ENCODE results near the gene PLA2G4E. TPM values are rescaled to one million over a fixed set of nuclear protein-coding genes. Genes with fewer than 3 reads are reported as not detected.

The PLA2G4E gene
- polyA plus RNA-seq, 4 donors = 0.13 to 0.80 TPM; not detected in 2

DNA sequence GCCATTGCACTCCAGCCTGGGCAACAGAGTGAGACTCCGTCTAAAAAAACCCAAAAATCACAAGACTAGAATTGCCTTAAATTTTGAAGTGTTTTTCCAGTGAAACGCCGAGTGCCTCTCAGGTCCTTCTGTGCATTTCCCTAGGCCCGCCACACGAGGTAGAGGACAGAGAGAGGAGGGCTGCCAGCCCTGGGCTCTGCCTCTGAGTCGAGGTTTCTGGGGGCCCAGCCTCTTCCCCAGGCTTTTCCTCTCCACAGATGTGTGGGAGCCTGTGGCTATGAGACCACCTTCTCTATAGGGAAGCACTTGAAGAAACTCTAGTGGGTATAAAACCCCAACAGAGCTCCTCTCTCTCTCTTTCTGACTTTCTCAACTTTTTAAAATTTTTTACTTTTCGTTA, 37.6 kb downstream of the PLA2G4E start:
- Histone ChIP-seq H3K36me3 (ENCODE audit: control insufficient read depth in 3 of 3, insufficient read depth in 2 of 3, low read depth in 1 of 3, low read length in 3 of 3) (no peaks in the 10 kb centered on the region), H3K27me3 (ENCODE audit: control insufficient read depth in 3 of 3, insufficient read depth in 3 of 3, low read length in 3 of 3) (no peaks in the 10 kb centered on the region), H3K4me1 (ENCODE audit: control insufficient read depth in 3 of 3, insufficient read depth in 2 of 3, low read depth in 1 of 3, low read length in 2 of 3) (peaks cover 0 to 10% (median 1%) of the 10 kb centered on the region in 3 donors), H3K27ac (ENCODE audit: low read depth in 1 of 3, low read length in 2 of 3) (no peak overlapping the region), H3K4me3 (ENCODE audit: low read depth in 1 of 3, low read length in 3 of 3) (no peak overlapping the region), H3K9me3 (ENCODE audit: control insufficient read depth in 2 of 2, insufficient read depth in 1 of 2, low read depth in 1 of 2, low read length in 1 of 2) (no peaks in the 10 kb centered on the region)
- FAIRE-seq (no peak), DNase-seq (no peak)
- 73 to 82% (median 78%) methylated on average over 6 to 7 of the region's 7 CpGs for whole genome bisulfite sequencing, 3 donors

DNA sequence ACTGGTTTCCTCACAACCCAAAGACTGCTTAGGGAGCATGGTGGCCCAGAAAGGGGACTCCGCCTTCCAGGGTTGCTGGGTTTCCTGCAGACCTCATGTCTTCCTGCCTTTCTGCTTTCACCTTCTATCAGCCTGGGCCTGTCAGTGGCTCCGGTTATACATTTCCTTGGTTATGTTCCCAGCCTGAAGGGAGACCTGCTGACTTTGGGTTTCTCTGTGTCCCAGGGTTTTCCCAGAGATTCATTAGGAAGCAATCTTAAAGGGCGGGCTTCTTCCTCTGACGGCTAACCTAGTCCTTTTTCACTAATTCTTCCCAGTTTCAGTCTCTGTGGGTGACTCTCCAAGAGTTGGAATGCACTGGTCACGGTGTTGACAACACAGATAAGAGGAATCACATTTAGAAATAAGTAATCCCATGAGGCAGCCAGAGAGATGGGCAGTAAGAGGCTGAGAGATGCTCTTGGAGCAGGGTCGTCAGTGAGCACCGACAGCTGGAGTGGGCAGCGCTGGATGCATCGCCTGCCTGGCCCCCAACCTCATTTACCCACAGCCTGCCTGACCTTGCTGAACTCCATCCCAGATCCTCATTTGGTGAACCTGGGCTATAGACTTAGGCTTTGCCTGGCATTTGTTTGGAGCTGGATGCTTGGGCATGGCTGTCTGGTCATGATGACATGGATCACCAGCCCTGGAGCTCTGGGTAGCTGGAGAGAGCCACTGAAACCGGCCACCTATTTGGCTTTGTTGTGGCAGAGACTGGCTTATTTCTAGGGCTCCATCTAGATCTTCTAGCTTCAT, 38.5 kb downstream of the PLA2G4E start:
- no peak for FAIRE-seq
- H3K27ac ChIP-seq (ENCODE audit: low read depth in 1 of 3, low read length in 2 of 3) = no peak overlapping the region

DNA sequence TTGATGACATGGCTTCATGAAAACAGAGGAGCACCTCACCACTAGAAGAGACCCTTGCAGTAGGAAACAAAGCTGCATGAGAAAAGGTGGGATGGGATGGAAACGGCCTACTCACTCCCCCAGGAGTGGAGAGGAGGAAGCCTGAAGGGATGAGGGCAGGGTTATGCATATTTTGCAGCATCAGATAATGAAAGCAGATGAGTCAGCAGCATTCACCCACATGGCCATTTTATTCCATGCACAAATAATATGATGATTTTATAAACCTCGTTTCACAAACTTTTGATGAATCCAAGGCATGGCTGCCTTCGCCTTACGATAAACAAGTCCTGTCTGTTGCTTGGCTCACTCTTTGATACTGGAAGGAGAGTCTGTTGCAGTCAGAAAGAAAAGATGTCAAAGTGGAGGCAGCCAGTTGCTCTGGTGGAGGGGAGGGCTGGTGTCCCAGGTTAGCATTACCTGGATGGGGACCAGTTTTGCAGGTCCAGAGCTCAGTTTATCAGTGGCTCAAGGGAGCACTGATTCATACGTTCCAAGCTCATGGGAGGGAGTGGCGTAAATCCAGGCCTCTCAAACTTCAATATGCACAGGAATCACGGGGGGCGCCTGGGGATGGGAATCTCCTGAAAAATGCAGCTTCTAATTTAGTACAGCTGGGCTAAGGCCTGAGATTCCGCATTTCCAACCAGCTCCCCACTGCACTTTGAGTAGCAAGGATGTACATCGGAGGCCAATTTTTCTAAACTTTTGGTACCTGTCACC, 39.3 kb downstream of the PLA2G4E start:
- Histone ChIP-seq H3K36me3 (ENCODE audit: control insufficient read depth in 3 of 3, insufficient read depth in 2 of 3, low read depth in 1 of 3, low read length in 3 of 3) (no peaks in the 10 kb centered on the region), H3K9me3 (ENCODE audit: control insufficient read depth in 2 of 2, insufficient read depth in 1 of 2, low read depth in 1 of 2, low read length in 1 of 2) (no peaks in the 10 kb centered on the region), H3K4me1 (ENCODE audit: control insufficient read depth in 3 of 3, insufficient read depth in 2 of 3, low read depth in 1 of 3, low read length in 2 of 3) (peaks cover 0 to 10% (median 1%) of the 10 kb centered on the region in 3 donors), H3K27ac (ENCODE audit: low read depth in 1 of 3, low read length in 2 of 3) (no peak overlapping the region), H3K27me3 (ENCODE audit: control insufficient read depth in 3 of 3, insufficient read depth in 3 of 3, low read length in 3 of 3) (no peaks in the 10 kb centered on the region), H3K4me3 (ENCODE audit: low read depth in 1 of 3, low read length in 3 of 3) (no peak overlapping the region)
- DNase-seq (no peak), FAIRE-seq (no peak)
- 85 to 88% (median 86%) methylated on average over 10 of the region's 10 CpGs for WGBS, 3 donors

More for the DNA sequence above, 38.5 kb downstream of the PLA2G4E start:
- DNase-seq = no peak
- Histone ChIP-seq H3K27me3 (ENCODE audit: control insufficient read depth in 3 of 3, insufficient read depth in 3 of 3, low read length in 3 of 3) (no peaks in the 10 kb centered on the region), H3K4me1 (ENCODE audit: control insufficient read depth in 3 of 3, insufficient read depth in 2 of 3, low read depth in 1 of 3, low read length in 2 of 3) (peaks cover 0 to 10% (median 1%) of the 10 kb centered on the region in 3 donors), H3K9me3 (ENCODE audit: control insufficient read depth in 2 of 2, insufficient read depth in 1 of 2, low read depth in 1 of 2, low read length in 1 of 2) (no peaks in the 10 kb centered on the region), H3K4me3 (ENCODE audit: low read depth in 1 of 3, low read length in 3 of 3) (no peak overlapping the region), H3K36me3 (ENCODE audit: control insufficient read depth in 3 of 3, insufficient read depth in 2 of 3, low read depth in 1 of 3, low read length in 3 of 3) (no peaks in the 10 kb centered on the region)
- 87 to 92% (median 88%) methylated on average over 10 of the region's 10 CpGs for WGBS, 3 donors

DNA sequence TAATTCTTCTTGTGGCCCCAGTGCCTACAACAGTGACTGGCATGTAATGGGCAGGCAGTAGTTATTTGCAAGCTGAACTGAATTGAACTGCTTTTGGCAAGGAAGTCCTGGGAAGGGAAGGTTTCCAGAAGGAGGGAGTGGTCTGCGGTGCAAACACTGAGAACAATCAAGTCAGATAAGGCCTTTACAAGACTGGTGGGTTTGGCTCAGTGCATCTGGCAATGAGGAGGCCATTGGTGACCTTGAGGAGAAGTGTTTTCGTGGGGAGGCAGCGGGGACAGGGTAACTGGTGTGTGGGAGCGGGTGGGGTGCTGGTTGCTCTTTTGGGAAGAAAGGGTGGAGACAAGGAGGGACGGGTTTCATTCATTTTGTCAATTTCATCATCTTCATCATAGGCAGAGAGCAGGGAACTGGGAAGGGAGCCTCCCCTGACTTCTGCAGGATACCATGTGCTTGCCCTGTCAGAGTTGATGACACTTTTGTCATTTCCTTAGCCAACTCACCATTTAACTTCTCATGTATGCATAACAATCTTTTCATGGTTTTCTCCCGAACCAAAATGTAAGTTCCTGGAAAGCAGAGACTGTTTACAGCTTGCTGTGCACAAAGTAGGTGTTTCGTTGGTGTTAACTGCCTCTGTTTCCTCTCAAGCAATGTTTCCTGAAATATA, 40.1 kb downstream of the PLA2G4E start:
- Histone ChIP-seq H3K4me1 (ENCODE audit: control insufficient read depth in 3 of 3, insufficient read depth in 2 of 3, low read depth in 1 of 3, low read length in 2 of 3) (peaks cover 0 to 10% (median 1%) of the 10 kb centered on the region in 3 donors), H3K9me3 (ENCODE audit: control insufficient read depth in 2 of 2, insufficient read depth in 1 of 2, low read depth in 1 of 2, low read length in 1 of 2) (no peaks in the 10 kb centered on the region), H3K4me3 (ENCODE audit: low read depth in 1 of 3, low read length in 3 of 3) (no peak overlapping the region), H3K36me3 (ENCODE audit: control insufficient read depth in 3 of 3, insufficient read depth in 2 of 3, low read depth in 1 of 3, low read length in 3 of 3) (no peaks in the 10 kb centered on the region), H3K27me3 (ENCODE audit: control insufficient read depth in 3 of 3, insufficient read depth in 3 of 3, low read length in 3 of 3) (no peaks in the 10 kb centered on the region), H3K27ac (ENCODE audit: low read depth in 1 of 3, low read length in 2 of 3) (no peak overlapping the region)
- WGBS, 3 donors = 47 to 70% (median 59%) methylated on average over 7 of the region's 7 CpGs
- peak in 1 of 2 donors; percentile 42 for DNase-seq
- FAIRE-seq = no peak

DNA sequence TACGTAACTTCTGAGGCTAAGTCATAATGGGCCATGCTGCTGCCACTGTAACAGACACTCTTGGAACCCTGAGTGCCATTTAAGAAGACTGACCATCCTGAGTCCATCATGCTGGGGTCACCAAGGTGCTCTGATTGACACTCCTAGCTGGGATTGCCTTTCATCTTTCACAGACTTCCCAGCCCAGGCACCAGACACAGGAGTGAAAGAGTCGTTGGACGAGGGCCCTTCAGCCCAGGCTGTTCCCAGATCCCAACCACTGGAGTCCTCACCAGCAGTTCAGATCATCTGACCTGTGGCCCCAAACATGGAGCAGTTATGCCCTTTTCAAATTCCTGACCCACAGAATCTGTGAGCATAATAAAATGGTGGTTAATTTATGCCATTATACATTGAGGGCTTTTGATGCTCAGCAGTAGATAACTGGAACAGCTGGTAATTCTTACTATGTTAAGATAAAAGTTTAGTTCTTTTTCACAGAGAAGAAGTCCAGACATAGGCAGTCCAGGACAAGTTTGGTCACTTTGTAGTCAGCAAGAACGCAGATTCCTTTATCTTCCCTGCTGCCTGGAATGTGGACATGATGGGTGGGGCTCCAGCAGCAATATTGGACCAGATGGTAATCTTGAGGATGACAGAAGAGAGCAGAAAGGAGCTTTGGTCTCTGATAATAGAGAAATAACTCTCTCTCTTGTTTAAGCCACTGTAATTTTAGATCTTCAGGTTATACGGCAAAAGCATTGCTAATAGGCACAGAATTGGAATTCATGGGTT, 41.2 kb downstream of the PLA2G4E start:
- DNase-seq (peak in 1 of 2 donors; percentile 53), FAIRE-seq (no peak)
- Histone ChIP-seq H3K27me3 (ENCODE audit: control insufficient read depth in 3 of 3, insufficient read depth in 3 of 3, low read length in 3 of 3) (no peaks in the 10 kb centered on the region), H3K9me3 (ENCODE audit: control insufficient read depth in 2 of 2, insufficient read depth in 1 of 2, low read depth in 1 of 2, low read length in 1 of 2) (no peaks in the 10 kb centered on the region), H3K4me3 (ENCODE audit: low read depth in 1 of 3, low read length in 3 of 3) (no peak overlapping the region), H3K27ac (ENCODE audit: low read depth in 1 of 3, low read length in 2 of 3) (no peak overlapping the region), H3K4me1 (ENCODE audit: control insufficient read depth in 3 of 3, insufficient read depth in 2 of 3, low read depth in 1 of 3, low read length in 2 of 3) (peaks cover 0 to 10% (median 1%) of the 10 kb centered on the region in 3 donors), H3K36me3 (ENCODE audit: control insufficient read depth in 3 of 3, insufficient read depth in 2 of 3, low read depth in 1 of 3, low read length in 3 of 3) (no peaks in the 10 kb centered on the region)
- 79 to 84% (median 82%) methylated on average over 5 of the region's 5 CpGs for WGBS, 3 donors

DNA sequence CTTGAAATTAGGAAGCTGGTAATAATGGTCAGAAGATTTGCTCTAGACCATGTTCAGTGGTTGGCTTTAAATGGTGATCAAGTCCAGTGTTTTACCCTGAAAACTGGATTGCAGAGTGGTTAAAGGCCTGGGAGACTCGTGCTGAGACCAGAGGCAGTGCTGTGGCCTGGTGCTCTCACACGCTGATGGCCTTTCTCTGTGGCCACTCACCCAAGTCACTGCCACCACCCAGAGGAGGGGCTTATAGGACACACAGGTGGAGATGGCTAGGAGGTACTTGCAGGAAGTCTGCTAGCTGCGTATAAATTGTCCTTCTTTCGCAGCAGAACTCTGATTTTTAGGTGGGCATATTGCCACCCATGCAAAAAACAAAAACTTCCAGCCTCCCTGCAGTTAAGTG, 42.3 kb downstream of the PLA2G4E start:
- H3K4me3 ChIP-seq (ENCODE audit: low read depth in 1 of 3, low read length in 3 of 3) = no peak overlapping the region
- no peak for FAIRE-seq
- WGBS, 3 donors = 90 to 94% (median 92%) methylated on average over 4 of the region's 4 CpGs
- H3K27ac ChIP-seq (ENCODE audit: low read depth in 1 of 3, low read length in 2 of 3) = no peak overlapping the region
- no peaks in the 10 kb centered on the region for H3K36me3 ChIP-seq (ENCODE audit: control insufficient read depth in 3 of 3, insufficient read depth in 2 of 3, low read depth in 1 of 3, low read length in 3 of 3)
- no peaks in the 10 kb centered on the region for H3K9me3 ChIP-seq (ENCODE audit: control insufficient read depth in 2 of 2, insufficient read depth in 1 of 2, low read depth in 1 of 2, low read length in 1 of 2)
- H3K27me3 ChIP-seq (ENCODE audit: control insufficient read depth in 3 of 3, insufficient read depth in 3 of 3, low read length in 3 of 3) = no peaks in the 10 kb centered on the region
- H3K4me1 ChIP-seq (ENCODE audit: control insufficient read depth in 3 of 3, insufficient read depth in 2 of 3, low read depth in 1 of 3, low read length in 2 of 3) = peaks cover 0 to 10% (median 1%) of the 10 kb centered on the region in 3 donors
- DNase-seq = no peak

DNA sequence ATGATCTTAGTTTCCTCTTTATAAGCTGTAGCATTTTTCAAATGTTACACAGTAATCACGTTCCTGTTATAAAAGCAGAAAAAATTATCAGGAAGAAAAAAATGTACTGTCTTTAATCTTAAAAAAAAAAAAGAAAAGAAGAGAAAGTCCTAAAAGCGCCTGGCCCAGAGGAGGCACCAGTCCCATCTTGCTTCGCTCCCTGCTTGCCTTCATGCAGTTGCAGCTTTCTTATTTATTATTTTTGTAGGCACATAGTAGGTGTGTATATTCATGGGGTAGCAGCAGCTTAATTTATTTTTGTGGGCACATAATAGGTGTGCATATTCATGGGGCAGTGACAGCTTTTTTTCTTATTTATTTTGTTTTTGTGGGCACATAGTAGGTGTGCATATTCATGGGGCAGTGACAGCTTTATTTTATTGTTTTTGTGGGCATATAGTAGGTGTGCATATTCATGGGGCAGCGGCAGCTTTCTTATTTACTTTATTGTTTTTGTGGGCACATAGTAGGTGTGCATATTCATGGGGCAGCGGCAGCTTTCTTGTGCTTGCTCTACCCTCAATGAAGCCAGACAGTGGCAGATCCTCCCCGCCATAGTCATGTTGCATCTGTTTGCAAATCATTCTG, 43.0 kb downstream of the PLA2G4E start:
- 82 to 89% (median 85%) methylated on average over 6 of the region's 6 CpGs for WGBS, 3 donors
- no peaks in the 10 kb centered on the region for H3K9me3 ChIP-seq (ENCODE audit: control insufficient read depth in 2 of 2, insufficient read depth in 1 of 2, low read depth in 1 of 2, low read length in 1 of 2)
- no peaks in the 10 kb centered on the region for H3K27me3 ChIP-seq (ENCODE audit: control insufficient read depth in 3 of 3, insufficient read depth in 3 of 3, low read length in 3 of 3)
- FAIRE-seq = no peak
- peaks cover 0 to 10% (median 1%) of the 10 kb centered on the region in 3 donors for H3K4me1 ChIP-seq (ENCODE audit: control insufficient read depth in 3 of 3, insufficient read depth in 2 of 3, low read depth in 1 of 3, low read length in 2 of 3)
- no peak overlapping the region for H3K27ac ChIP-seq (ENCODE audit: low read depth in 1 of 3, low read length in 2 of 3)
- no peak for DNase-seq
- no peak overlapping the region for H3K4me3 ChIP-seq (ENCODE audit: low read depth in 1 of 3, low read length in 3 of 3)
- H3K36me3 ChIP-seq (ENCODE audit: control insufficient read depth in 3 of 3, insufficient read depth in 2 of 3, low read depth in 1 of 3, low read length in 3 of 3) = no peaks in the 10 kb centered on the region
